Activated CD4-positive, alpha-beta T cell treated with anti-CD3 and anti-CD28 coated beads, Interleukin-2, amount 50 U/mL, for 1 hour (primary cell): ENCODE data around the gene ACAD11.

Experiments used
- DNase-seq: peaks from one replicate; pipeline ENCODE4 v3.0.0-alpha.2; 2020

Gene ACAD11

DNA sequence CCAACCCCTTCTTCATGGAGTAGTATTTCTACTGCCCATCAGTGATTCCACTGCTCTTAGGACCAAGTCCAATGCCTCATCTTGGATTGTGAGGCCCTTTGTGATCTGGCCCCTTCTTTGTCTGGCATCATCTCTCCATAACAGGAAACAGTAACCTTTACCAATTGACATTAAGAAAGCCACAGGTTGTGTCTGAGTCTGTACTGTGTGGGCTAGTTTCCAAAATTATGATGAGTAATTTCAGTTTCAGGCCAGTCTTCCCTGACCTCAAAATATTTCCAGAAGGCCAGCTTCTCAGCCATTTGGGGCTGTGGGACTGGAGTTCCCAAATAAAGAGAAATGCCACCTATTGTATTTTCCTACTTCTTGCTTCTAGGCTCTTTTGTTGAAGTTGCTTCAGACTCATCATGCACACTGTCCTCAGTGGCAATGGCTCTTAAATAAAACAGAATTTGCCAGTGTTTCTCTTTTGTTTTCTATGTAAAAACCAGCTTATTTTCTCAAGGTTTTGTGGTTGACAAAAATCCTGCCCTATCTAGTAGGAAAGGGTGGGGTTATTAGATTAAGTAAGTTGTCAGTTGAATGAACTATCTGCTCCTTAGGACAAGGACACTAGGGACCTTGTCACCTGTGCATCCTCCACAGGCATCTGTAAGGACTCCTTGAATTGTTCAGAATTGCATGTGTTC, 109.6 kb downstream of the ACAD11 start:
- DNase-seq, result no peak

GRCh38 chr3:132549169-132549568, 110.4 kb downstream of the ACAD11 start:
- no peak for DNase-seq

DNA sequence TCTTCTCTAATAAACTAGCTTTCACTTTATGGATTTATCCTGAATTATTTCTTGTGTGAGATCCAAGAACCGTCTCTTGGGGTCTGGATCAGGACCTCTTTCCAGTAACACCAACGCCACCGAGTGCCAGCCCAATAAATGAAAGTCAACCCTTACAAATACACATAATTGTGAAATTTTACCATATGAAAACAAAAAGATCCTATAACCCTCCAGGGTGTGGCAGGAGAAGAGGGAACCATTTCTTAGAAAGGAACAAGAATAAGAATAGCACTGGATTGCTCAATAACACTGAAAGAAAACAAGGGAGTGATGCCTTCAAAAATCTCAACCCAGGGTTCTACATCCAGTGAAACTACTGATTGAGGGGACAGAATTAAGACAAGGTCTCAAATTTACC, 114.1 kb downstream of the ACAD11 start:
- no peak for DNase-seq

DNA sequence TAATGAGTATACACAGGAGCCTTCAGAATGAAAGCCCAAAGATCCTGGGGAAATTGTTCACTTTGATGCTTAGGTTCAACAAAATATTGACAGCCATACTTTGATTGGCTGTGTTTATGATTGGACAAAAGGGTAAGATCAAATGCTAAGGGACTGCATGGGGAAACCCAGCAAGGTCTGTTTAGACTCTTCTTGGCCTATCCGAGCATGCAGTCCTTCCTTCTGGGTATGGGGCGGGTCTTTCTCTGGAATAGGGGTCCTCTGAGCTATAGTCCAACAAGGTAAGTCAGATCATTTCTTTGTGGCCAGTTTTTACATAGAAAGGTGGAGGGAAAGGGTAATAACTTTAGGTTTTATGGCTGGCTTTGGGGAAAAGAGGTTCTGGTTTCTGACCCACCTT, 115.5 kb downstream of the ACAD11 start:
- DNase-seq, result no peak

GRCh38 chr3:132543011-132543739, 116.4 kb downstream of the ACAD11 start:
- no peak for DNase-seq

DNA sequence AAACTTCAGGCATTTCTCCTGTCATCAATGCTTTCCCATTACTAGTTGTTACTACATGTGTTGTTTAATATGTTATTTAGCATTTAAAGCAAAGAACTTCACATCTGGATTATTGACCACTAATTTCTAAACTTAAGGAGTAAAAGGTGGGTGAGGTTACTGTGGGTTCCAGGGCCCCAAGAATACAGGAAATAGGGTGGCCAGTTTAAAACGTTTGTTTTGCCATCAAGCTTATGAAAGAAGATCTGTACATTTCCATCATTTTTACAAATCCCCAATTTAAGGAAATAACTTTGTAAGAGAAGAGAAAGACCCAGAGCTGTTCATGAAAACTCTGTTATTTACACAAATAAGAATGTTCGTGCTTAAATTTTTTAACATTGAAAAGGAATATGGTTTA, 117.0 kb downstream of the ACAD11 start:
- DNase-seq, result no peak

DNA sequence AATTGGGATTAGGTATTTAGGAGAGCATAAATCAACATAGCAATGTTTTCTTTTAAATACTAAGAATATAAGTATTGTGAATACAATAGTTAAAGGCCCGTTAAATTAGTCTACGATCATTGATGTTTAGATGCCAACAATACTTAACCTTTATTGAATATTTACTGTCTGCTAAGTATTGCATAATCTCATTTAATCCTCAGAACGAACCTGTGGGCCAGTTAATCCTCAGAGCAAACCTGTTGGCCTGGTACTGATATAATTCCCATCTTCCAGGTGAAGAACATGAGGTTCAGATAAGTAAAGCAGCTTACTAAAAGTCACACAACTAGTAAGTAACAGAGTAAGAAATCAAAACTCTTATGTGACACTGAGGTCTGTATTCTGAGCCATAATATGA, 119.9 kb downstream of the ACAD11 start:
- no peak for DNase-seq

- no peak for DNase-seq
Measured at GRCh38 chr3:132538072-132538471, 121.5 kb downstream of the ACAD11 start.

- DNase-seq, result no peak
Measured at GRCh38 chr3:132537297-132537696, 122.3 kb downstream of the ACAD11 start.

DNA sequence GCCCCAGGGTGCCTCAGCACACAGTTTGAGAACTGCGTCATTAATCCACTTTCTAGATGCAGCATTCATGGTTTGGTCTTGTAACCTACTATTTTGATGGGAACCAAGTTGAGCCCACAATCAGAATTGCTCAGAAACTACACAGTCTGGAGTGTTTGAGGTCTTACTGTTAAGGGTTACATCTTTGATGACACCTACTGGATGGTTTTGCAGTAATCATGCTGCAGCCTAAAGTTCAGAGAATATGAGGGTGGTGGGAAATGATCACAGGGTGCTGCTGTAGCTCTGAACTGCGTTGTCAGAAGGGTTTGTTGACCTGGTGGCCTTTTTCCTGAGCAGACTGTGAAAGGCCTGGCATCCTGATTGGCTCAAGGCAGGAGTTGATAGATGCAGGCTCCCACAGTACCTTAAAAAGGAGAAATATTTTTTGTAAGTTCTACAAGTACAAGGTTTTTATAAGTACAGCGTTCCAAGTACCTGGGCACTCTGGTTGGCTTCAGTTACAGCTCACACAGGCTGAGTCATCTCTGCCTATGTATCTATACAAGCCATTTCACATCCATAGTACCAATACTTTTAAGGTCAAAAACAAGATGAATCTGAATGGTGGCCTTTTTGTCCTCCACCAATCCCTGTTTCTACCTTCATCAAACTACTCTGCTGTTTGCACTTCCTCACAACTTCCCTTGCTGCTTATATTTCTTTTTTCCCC, 123.0 kb downstream of the ACAD11 start:
- DNase-seq, result no peak

DNA sequence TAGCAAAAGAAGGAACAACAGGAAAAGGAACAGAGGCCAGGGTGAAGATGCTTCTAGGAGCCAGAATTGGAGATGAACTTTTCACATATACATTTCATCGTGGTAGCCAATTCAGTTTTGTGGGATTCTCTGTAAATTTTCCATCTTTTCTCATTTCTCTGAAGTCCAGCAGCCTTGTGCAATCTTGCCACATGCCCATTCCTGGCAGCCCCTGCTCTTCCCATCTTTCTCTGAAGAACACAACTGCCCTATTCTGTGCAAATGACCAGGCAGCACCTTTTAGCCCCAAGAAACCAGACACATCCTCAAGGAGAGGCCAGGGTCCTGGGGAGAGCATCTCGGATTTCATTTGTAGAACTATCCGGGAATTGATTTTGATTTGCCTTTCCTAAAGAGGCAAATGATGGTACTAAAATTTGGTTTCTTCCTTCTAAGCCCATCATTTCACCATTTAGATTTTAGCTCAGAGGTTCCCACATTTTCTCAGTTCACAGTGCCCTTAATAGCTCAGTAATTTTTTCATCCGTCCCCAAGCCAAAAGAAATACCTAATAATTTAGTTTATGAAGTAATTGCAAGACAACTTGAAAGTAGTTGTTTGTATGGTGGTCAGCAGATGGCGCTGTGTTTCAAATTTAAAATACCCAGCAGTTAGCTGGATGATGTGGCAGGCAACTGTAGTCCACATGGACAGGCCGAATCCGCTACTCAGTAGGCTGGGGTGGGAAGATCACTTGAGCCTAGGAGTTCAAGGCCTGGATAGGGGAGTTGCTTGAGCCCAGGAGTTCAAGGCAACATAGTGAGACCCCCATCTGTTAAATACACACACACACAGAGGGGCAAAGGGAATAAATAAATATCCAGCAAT, 123.8 kb downstream of the ACAD11 start:
- peak; percentile 40 for DNase-seq

DNA sequence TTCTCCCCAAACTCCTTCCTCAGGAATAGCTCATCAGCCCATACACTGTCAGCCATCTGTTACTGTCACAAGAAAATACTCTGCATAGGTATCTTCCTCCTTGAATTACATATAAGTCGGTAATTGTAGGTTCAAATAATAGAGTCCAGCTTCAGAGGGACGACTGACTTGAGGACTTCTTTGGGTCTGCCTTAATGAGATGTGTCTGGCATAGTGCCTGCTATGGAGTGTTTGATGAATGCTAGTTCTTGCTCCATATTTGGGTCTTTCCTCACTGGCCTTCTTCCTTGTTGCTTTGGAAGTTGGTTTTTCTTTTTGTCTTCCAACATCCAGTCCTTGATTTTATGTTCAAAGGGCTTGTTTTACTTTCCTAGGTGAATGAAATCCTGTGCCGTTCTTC, 129.0 kb downstream of the ACAD11 start:
- no peak for DNase-seq

DNA sequence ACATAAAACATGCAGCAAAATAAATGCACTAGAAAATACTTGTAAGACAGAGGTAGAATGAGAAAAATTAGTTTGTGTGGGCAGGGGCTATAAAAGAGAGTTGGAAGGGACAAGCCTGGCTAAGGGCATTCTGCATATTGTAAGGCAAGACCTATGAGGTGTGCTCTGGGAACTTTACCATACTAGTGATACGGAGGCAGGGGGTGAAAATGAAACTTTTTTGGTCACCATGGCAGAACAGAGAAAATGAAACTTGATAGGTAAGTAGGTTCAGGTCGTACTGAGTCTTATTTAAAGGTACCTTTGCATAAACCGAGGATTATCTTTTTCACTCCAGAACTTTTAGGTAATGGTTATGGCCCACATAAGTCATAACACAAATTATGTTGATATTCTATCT, 137.3 kb downstream of the ACAD11 start:
- no peak for DNase-seq

GRCh38 chr3:132521901-132522300, 137.7 kb downstream of the ACAD11 start:
- no peak for DNase-seq

DNA sequence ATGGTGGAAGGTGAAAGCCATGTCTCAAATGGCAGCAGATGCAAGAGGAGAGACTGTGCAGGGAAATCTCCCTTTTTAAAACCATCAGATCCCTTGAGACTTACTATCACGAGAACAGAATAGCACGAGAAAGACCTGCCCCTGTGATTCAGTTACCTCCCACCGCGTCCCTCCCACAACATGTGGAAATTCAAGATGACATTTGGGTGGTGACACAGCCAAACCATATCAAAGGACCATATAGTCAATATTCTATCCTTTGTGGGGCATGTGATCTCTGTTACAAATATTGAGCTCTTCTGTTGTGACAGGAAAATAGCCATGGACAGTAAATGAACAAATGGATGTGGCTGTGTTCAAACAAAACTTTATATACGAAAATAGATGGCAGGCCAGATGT, 139.7 kb downstream of the ACAD11 start:
- DNase-seq, result no peak

GRCh38 chr3:132517311-132517710, 142.3 kb downstream of the ACAD11 start:
- DNase-seq, result no peak

DNA sequence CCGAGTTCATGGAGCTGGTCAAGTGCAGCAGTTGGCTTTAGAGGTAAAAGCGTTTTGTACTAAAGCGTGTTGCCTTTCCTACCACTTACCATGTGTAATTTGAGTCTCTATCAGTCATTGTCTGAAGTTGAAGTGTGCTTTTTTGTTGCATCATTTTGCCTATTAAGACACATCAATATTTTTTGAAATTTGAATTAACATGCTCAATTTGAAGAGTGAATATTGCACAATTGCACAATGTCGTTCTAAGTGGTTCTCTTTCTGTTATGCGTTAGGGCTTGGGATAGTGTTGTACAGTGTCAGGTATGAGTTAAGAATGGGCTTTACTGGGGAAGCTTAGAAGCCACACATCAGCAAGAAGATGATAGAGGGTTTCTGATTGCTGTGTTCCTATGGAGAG, 146.6 kb downstream of the ACAD11 start:
- no peak for DNase-seq

DNA sequence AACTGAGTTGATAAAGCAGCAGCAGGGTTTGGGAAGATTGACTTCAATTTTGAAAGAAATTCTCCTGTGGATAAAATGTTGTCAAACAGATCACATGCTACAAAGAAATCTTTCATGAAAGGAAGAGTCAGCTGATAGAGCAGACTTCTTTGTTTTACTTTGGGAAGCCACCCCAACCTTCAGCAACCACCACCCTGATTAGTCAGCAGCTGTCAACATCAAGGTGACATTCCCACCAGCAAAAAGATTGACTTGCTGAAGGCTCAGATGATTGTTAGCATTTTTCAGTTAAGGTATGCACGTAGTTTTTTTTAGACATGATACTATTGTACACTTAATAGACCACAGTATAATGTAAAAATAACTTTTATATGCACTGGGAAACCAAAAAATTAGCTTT, 150.1 kb downstream of the ACAD11 start:
- DNase-seq, result no peak

GRCh38 chr3:132509096-132509495, 150.5 kb downstream of the ACAD11 start:
- no peak for DNase-seq
